MG63 (cell line): Measurements from ENCODE around the gene ALPK3. TPM values are rescaled to one million over a fixed set of nuclear protein-coding genes. Genes with fewer than 3 reads are reported as not detected.

Experiments used
- DNase-seq: peaks from one replicate; pipeline ENCODE4 v3.0.0-alpha.2; 2020
- H3K27me3 ChIP-seq: fragments of 250-450 bp; sonication (Bioruptor Pico); 2 replicates; pipeline ENCODE4 v1.5.1; 2020; ENCODE audit warnings: mild to moderate bottlenecking, moderate library complexity
- H3K36me3 ChIP-seq: fragments of 250-450 bp; sonication (Bioruptor Pico); 2 replicates; pipeline ENCODE4 v1.5.1; 2020; ENCODE audit warnings: mild to moderate bottlenecking, moderate library complexity
- H3K4me3 ChIP-seq: fragments of 250-450 bp; sonication (Bioruptor Pico); 2 replicates; pipeline ENCODE4 v1.5.1; 2020; ENCODE audit warnings: mild to moderate bottlenecking, moderate library complexity
- H3K9me3 ChIP-seq: fragments of 250-450 bp; sonication (Bioruptor Pico); 2 replicates; pipeline ENCODE4 v1.5.1; 2020; ENCODE audit warnings: mild to moderate bottlenecking, moderate library complexity
- total RNA-seq: library from RNA; depleted of rRNA; stranded (reverse); fragments of >200 nt; shearing (Covaris generic); gene quantifications from 2 replicates; pipeline ENCODE4 v1.2.3, GENCODE V29; 2014; ENCODE audit warnings: low replicate concordance

ALPK3 gene
- total RNA-seq, 1 experiment from 2014 or later, result 1.1 TPM

DNA sequence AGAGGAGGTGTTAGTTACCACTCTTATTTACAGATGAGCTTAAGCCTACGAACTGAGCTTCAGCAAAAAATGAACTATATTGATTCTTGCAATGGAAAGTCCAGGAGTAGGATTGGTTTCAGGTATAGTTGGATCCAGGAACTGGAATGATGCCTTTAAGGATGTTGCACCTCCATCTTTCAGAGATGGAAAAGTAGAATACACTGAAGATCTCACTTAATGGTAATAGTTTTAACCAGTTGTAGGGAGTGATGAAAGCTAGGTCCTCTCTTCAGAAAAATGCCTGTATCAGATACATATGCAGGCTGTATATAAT, 69.8 kb downstream of the ALPK3 start:
- DNase-seq, result no peak
- Histone ChIP-seq H3K36me3 (no peaks in the 10 kb centered on the region), H3K9me3 (no peaks in the 10 kb centered on the region), H3K27me3 (no peaks in the 10 kb centered on the region), H3K4me3 (no peak overlapping the region)

- Histone ChIP-seq H3K4me3 (no peak overlapping the region), H3K9me3 (no peaks in the 10 kb centered on the region), H3K36me3 (no peaks in the 10 kb centered on the region), H3K27me3 (no peaks in the 10 kb centered on the region)
- no peak for DNase-seq
Observed at GRCh38 chr15:84887938-84888337, 70.8 kb downstream of the ALPK3 start.

DNA sequence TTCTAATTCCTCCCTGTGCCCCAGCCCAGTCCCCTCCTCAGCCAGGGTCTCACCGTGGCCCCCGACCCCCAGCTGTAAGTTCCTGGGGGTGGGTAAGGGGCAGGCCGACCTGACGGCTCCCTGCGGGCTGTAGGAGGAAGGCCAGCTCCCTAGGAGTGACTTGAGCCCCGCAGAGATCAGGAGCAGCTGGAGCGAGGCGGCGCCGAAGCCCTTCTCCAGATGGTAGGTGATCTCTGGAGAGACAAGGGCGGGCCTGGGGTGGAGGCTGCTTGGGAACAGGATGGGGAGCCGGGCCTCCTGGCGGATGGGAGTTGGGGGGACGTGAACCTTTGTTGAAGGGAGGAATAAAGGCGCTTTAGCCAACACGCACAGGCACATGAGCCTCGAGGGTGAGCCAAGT, 71.5 kb downstream of the ALPK3 start:
- Histone ChIP-seq H3K27me3 (no peaks in the 10 kb centered on the region), H3K4me3 (no peak overlapping the region), H3K36me3 (no peaks in the 10 kb centered on the region), H3K9me3 (no peaks in the 10 kb centered on the region)
- no peak for DNase-seq

DNA sequence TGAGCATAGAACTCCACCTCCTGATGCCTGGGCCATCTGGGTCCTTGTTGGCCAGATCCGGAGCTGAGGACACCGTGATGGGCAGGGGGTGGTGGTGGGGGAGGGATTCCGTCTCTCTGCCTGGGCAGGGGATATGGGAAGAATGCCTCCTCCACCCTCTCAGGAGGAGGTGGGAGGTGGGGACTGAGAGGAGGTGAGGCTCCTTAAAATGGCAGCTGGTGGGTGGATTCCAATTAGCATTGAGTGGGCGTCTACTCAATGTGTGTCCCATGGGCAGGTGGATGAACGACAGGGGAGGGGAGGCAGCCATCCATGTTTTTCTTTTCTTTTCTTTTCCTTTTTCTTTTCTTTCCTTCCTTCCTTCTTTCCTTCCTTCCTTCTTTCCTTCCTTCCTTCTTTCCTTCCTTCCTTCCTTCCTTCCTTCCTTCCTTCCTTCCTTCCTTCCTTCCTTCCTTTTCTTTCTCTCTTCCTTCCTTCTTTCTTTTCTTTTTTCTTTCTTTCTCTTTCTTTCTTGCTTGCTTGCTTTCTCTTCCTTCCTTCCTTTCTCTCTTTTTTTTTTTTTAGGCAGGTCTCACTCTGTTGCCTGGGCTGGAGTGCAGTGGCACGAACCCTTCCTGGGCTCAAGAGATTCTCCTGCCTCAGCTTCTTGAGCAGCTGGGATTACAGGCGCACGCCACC, 72.3 kb downstream of the ALPK3 start:
- H3K9me3 ChIP-seq, result no peaks in the 10 kb centered on the region
- no peaks in the 10 kb centered on the region for H3K27me3 ChIP-seq
- no peak overlapping the region for H3K4me3 ChIP-seq
- no peaks in the 10 kb centered on the region for H3K36me3 ChIP-seq
- DNase-seq, result no peak

GRCh38 chr15:84889991-84890669, 73.0 kb downstream of the ALPK3 start:
- DNase-seq, result no peak
- no peaks in the 10 kb centered on the region for H3K27me3 ChIP-seq
- no peak overlapping the region for H3K4me3 ChIP-seq
- no peaks in the 10 kb centered on the region for H3K36me3 ChIP-seq
- no peaks in the 10 kb centered on the region for H3K9me3 ChIP-seq

GRCh38 chr15:84890670-84891162, 73.6 kb downstream of the ALPK3 start:
- Histone ChIP-seq H3K36me3 (no peaks in the 10 kb centered on the region), H3K9me3 (no peaks in the 10 kb centered on the region), H3K4me3 (no peak overlapping the region), H3K27me3 (no peaks in the 10 kb centered on the region)
- no peak for DNase-seq

DNA sequence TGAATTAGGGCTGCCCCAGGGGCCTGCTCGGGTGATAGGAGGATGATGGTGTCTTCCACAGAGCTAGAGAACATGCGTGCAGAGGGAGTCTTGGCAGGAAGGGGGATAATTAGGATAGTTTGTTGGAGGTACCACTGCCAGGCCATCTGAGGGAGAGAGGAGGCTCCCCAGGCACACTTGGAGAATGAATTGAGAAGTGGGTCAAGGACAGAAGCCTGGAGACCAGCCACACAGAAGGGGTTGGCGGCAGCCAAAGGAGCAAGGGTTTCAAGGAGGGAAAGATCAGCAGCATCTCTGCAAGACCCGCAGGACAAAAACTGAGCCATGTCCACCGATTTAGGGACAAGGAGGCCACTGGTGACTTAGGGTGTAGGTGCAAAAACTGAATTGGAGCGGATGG, 74.2 kb downstream of the ALPK3 start:
- DNase-seq, result no peak
- Histone ChIP-seq H3K27me3 (no peaks in the 10 kb centered on the region), H3K9me3 (no peaks in the 10 kb centered on the region), H3K36me3 (no peaks in the 10 kb centered on the region), H3K4me3 (no peak overlapping the region)

- Histone ChIP-seq H3K36me3 (no peaks in the 10 kb centered on the region), H3K4me3 (no peak overlapping the region), H3K27me3 (no peaks in the 10 kb centered on the region), H3K9me3 (no peaks in the 10 kb centered on the region)
- no peak for DNase-seq
Observed at GRCh38 chr15:84892786-84893307, 75.7 kb downstream of the ALPK3 start.

DNA sequence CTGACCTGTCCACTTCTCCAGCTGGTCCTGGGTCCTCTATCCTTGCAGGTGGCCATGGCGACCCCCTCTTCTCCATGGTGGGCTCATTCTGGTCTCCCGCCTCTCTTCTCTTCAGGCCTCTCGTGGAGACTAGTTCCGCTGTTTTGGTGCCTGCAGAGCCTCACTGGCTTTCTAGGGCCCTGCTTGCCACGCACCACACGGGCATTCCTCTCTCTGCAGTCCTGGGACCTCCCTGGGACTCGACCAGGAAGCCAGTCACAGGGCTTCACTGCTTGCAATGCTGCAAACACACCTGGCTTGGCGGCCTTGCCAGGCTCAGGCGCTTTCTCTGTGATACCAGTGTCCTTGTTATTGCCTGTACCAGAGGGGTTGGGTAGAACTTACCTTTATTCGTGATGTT, 76.5 kb downstream of the ALPK3 start:
- H3K9me3 ChIP-seq, result no peaks in the 10 kb centered on the region
- no peak for DNase-seq
- H3K27me3 ChIP-seq, result no peaks in the 10 kb centered on the region
- H3K4me3 ChIP-seq, result no peak overlapping the region
- no peaks in the 10 kb centered on the region for H3K36me3 ChIP-seq

DNA sequence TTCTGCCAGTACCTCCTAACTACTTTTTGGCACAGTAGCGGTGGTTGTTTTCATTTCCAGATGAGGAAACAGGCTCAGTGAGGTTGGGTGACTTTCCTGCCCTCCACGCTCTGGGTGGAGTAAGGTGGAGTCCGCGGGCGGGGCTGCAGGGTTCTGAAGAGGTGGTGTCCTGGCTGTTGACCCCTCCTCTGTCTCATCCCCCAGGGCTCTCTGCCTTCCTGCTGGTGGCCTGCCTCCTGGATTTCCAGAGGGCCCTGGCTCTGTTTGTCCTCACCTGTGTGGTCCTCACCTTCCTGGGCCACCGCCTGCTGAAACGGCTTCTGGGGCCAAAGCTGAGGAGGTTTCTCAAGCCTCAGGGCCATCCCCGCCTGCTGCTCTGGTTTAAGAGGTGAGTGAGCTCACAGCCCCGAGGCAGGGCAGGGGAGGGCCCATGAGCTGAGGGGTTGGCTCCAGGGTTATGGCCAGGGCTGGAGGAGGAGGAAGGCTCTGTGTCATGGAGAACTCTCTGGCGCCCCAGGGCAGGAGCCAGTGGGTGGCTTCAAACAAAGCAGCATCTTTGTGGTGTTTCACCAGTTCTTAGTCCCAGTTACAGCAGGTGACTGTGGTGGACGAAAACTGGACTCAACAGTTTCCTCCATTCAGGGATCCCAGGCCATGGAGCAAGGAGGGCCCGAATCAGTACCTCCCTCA, 77.7 kb downstream of the ALPK3 start:
- no peak overlapping the region for H3K4me3 ChIP-seq
- DNase-seq, result no peak
- H3K9me3 ChIP-seq, result no peaks in the 10 kb centered on the region

GRCh38 chr15:84898761-84899160, 81.6 kb downstream of the ALPK3 start:
- H3K9me3 ChIP-seq, result peaks cover 5% of the 10 kb centered on the region; the same call in 1 of the 2 replicates
- no peak for DNase-seq
- no peaks in the 10 kb centered on the region for H3K27me3 ChIP-seq
- H3K4me3 ChIP-seq, result no peak overlapping the region
- H3K36me3 ChIP-seq, result no peaks in the 10 kb centered on the region

More for the DNA sequence above, 77.7 kb downstream of the ALPK3 start:
- H3K36me3 ChIP-seq, result no peaks in the 10 kb centered on the region
- no peaks in the 10 kb centered on the region for H3K27me3 ChIP-seq

- Histone ChIP-seq H3K9me3 (peaks cover 5% of the 10 kb centered on the region; the same call in 1 of the 2 replicates), H3K36me3 (no peaks in the 10 kb centered on the region), H3K27me3 (no peaks in the 10 kb centered on the region), H3K4me3 (no peak overlapping the region)
- DNase-seq, result no peak
Observed at GRCh38 chr15:84899750-84900149, 82.6 kb downstream of the ALPK3 start.

DNA sequence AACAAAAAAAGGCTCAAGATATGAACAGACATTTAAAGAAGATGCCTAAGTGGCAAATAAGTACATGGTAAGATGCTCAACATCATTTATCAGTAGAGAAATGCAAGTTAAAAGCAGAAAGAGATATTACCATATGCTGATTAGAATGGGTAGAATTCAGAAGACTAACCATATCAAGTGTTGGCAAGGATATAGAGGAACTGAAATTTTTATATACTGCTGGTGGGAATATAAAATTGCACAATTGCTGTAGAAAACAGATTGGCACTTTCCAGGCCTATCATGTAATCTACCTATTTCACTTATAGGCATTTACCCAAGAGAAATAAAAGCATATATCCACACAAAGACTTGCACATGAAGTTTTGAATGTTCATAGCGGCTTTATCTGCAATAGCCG, 84.4 kb downstream of the ALPK3 start:
- no peaks in the 10 kb centered on the region for H3K36me3 ChIP-seq
- no peaks in the 10 kb centered on the region for H3K27me3 ChIP-seq
- H3K4me3 ChIP-seq, result no peak overlapping the region
- DNase-seq, result no peak
- H3K9me3 ChIP-seq, result peaks cover 5% of the 10 kb centered on the region; the same call in 1 of the 2 replicates

- DNase-seq, result no peak
- Histone ChIP-seq H3K4me3 (no peak overlapping the region), H3K27me3 (no peaks in the 10 kb centered on the region), H3K36me3 (no peaks in the 10 kb centered on the region), H3K9me3 (peaks cover 5% of the 10 kb centered on the region; the same call in 1 of the 2 replicates)
Observed at GRCh38 chr15:84903751-84904150, 86.6 kb downstream of the ALPK3 start.

GRCh38 chr15:84904419-84904818, 87.3 kb downstream of the ALPK3 start:
- H3K36me3 ChIP-seq, result no peaks in the 10 kb centered on the region
- peaks cover 5% of the 10 kb centered on the region; the same call in 1 of the 2 replicates for H3K9me3 ChIP-seq
- H3K27me3 ChIP-seq, result no peaks in the 10 kb centered on the region
- no peak for DNase-seq
- H3K4me3 ChIP-seq, result no peak overlapping the region

DNA sequence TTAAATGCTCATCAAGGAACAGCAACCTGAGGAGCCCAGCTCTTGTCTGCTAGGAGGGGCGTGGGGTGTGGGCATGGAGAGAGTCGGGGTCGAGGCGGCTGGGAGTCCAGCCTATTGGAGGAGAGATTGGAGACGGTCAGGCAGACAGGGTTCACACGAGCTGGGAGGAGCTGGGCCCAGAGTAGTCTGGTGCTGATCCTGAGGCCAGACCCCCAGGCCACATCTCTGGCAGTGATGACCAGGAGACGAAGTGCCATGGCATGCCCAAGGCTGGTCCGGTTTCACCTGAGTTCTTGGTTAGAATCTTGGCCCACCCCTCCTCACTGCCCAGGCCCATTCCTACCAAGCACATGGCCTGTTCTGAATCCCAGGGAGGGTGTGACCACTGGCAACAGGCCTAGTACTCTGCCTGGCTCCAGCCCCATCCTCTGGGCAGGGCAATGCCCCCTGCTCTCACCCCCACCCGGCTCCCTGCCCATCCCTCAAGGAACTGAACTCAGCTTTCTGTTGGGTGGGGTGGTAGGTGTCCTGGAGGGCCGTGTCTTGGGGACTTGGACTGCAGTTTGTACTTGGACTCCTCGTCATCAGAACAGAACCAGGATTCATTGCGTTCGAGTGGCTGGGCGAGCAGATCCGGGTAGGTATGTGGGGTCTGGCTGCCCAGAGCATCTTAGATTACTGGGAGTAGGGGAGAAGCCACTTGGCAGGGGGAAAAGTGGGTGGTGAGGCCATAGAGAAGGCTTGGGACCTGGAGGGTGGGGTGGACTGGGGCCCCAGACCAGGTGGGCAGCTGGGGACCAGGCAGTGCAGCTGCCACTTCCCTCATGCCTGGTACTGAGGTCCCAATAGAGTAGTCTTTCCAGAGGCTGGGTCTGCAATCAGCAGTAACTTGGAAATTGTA, 88.1 kb downstream of the ALPK3 start:
- H3K4me3 ChIP-seq, result no peak overlapping the region
- H3K27me3 ChIP-seq, result no peaks in the 10 kb centered on the region
- H3K9me3 ChIP-seq, result peaks cover 5% of the 10 kb centered on the region; the same call in 1 of the 2 replicates
- H3K36me3 ChIP-seq, result no peaks in the 10 kb centered on the region
- no peak for DNase-seq
